Colonic mucosa (tissue), 4 donors: ENCODE results near the gene UBE4B. TPM values are rescaled to one million over a fixed set of nuclear protein-coding genes. Genes with fewer than 3 reads are reported as not detected.

Source experiments
- DNase-seq: peaks from one replicate; pipeline ENCODE4 v3.0.0-alpha.2; 2020
- H3K27ac ChIP-seq: fragments of 200-600 bp; one replicate; pipeline ENCODE4 v1.8.0; 2021
- H3K27me3 ChIP-seq: fragments of 200-600 bp; one replicate; pipeline ENCODE4 v1.8.0; 2021
- H3K36me3 ChIP-seq: fragments of 200-600 bp; one replicate; pipeline ENCODE4 v1.8.0; 2021
- H3K4me1 ChIP-seq: fragments of 200-600 bp; one replicate; pipeline ENCODE4 v1.8.0; 2021; ENCODE audit warnings: mild to moderate bottlenecking
- H3K4me3 ChIP-seq: fragments of 200-600 bp; one replicate; pipeline ENCODE4 v1.8.0; 2021
- H3K9ac ChIP-seq, 2 donors: one replicate each; pipeline ENCODE4 v1.7.0; 2013; ENCODE audit warnings: control low read depth in 2 of 2, low read depth in 2 of 2, low read length in 2 of 2
- H3K9me3 ChIP-seq: fragments of 200-600 bp; one replicate; pipeline ENCODE4 v1.8.0; 2021
- CTCF ChIP-seq: fragments of 200-600 bp; IDR thresholded peaks from one replicate; pipeline ENCODE4 v1.8.0; 2022; ENCODE audit warnings: antibody characterized with exemption, mild to moderate bottlenecking
- intact Hi-C: fragments of 100-400 bp; cut with DNase I; formaldehyde crosslinking; loops from one replicate; pipeline ENCODE4 v1.14.1; 2022
- total RNA-seq, 2 donors: library from RNA; stranded (reverse); fragmentation: NEBNext Ultra II Directional in 1 of 2; extraction: Animal tissue kit (Norgen Biotek cat#: 25700) in 1 of 2; gene quantifications; one replicate each; pipeline ENCODE4 v1.2.1, GENCODE V29; 2021
- donor health status: healthy.
- donor health status: DM: no; HTN: no; CAD: no.
- donor health status: DM: no; HTN: no; CAD: no.

The UBE4B gene
- total RNA-seq, 2 donors from 2014 or later = 34.6 to 40.9 TPM

- H3K4me3 ChIP-seq = no peak overlapping the region
These were observed 88.9 kb downstream of the UBE4B start for GRCh38 chr1:10121688-10122087.

GRCh38 chr1:10122926-10123325 lies 90.2 kb downstream of the UBE4B start:
- no peak overlapping the region for H3K4me3 ChIP-seq
- no peak overlapping the region for H3K27ac ChIP-seq
- no peak for TF ChIP-seq CTCF
- H3K9me3 ChIP-seq = no peaks in the 10 kb centered on the region
- no peak for DNase-seq
- no peaks in the 10 kb centered on the region for H3K27me3 ChIP-seq
- no peaks in the 10 kb centered on the region for H3K4me1 ChIP-seq
- H3K36me3 ChIP-seq = no peaks in the 10 kb centered on the region
- intact Hi-C loops = no loop called here
- no peak overlapping the region for H3K9ac ChIP-seq

More at GRCh38 chr1:10121688-10122087, 88.9 kb downstream of the UBE4B start:
- no peak for DNase-seq
- Histone ChIP-seq H3K9me3 (no peaks in the 10 kb centered on the region), H3K36me3 (no peaks in the 10 kb centered on the region), H3K27me3 (no peaks in the 10 kb centered on the region), H3K9ac (no peak overlapping the region), H3K27ac (no peak overlapping the region), H3K4me1 (no peaks in the 10 kb centered on the region)
- intact Hi-C loops = no loop called here
- no peak for TF ChIP-seq CTCF

- no peak overlapping the region for H3K27ac ChIP-seq
- no peaks in the 10 kb centered on the region for H3K27me3 ChIP-seq
- H3K9ac ChIP-seq = no peak overlapping the region
- no peak for DNase-seq
- H3K4me3 ChIP-seq = no peak overlapping the region
- intact Hi-C loops = no loop called here
- H3K9me3 ChIP-seq = no peaks in the 10 kb centered on the region
- no peaks in the 10 kb centered on the region for H3K4me1 ChIP-seq
- TF ChIP-seq CTCF = no peak
- no peaks in the 10 kb centered on the region for H3K36me3 ChIP-seq
These were observed 95.5 kb downstream of the UBE4B start for GRCh38 chr1:10128101-10128765.

GRCh38 chr1:10132316-10132715 lies 99.6 kb downstream of the UBE4B start:
- H3K9ac ChIP-seq = no peak overlapping the region
- no peak overlapping the region for H3K4me3 ChIP-seq
- H3K36me3 ChIP-seq = peaks cover 11% of the 10 kb centered on the region
- no peak for TF ChIP-seq CTCF
- H3K4me1 ChIP-seq = no peaks in the 10 kb centered on the region
- no peaks in the 10 kb centered on the region for H3K27me3 ChIP-seq
- no peak overlapping the region for H3K27ac ChIP-seq
- intact Hi-C loops = no loop called here
- DNase-seq = no peak
- H3K9me3 ChIP-seq = no peaks in the 10 kb centered on the region

GRCh38 chr1:10132852-10133251 lies 100.1 kb downstream of the UBE4B start:
- Histone ChIP-seq H3K27ac (no peak overlapping the region), H3K4me1 (no peaks in the 10 kb centered on the region), H3K9ac (no peak overlapping the region), H3K27me3 (no peaks in the 10 kb centered on the region), H3K9me3 (no peaks in the 10 kb centered on the region), H3K36me3 (peaks cover 11% of the 10 kb centered on the region), H3K4me3 (no peak overlapping the region)
- TF ChIP-seq CTCF = no peak
- no peak for DNase-seq
- intact Hi-C loops = no loop called here
